DND-41 (cell line): ENCODE results near the gene GNB1L.

Experiments
- ATAC-seq: fragments of 200-7000 bp; cut with Tn5 transposase; 3 replicates; pipeline ENCODE4 v1.9.1; 2021; ENCODE audit warnings: low read depth; ENCODE audit not compliant: insufficient read depth
- DNase-seq: peaks from one replicate; pipeline ENCODE4 v3.0.0-alpha.2; 2020
- H2AFZ ChIP-seq: 2 replicates; pipeline ENCODE4 v1.6.0; 2012; ENCODE audit warnings: low read depth, low read length
- H3K27ac ChIP-seq: 2 replicates; pipeline ENCODE4 v1.5.1; 2012; ENCODE audit warnings: low read length, inconsistent platforms
- H3K27me3 ChIP-seq: fragments of 200-600 bp; sonication (generic); 2 replicates; pipeline ENCODE4 v1.6.0; 2012; ENCODE audit warnings: low read length, mild to moderate bottlenecking, inconsistent platforms; ENCODE audit not compliant: insufficient read depth, poor library complexity
- H3K36me3 ChIP-seq: 2 replicates; pipeline ENCODE4 v1.5.1; 2012; ENCODE audit warnings: low read length, inconsistent platforms; ENCODE audit not compliant: insufficient read depth
- H3K4me1 ChIP-seq: 2 replicates; pipeline ENCODE4 v1.5.1; 2012; ENCODE audit warnings: mild to moderate bottlenecking, low read length; ENCODE audit not compliant: insufficient read depth
- H3K4me2 ChIP-seq: 2 replicates; pipeline ENCODE4 v1.6.0; 2012; ENCODE audit warnings: mild to moderate bottlenecking, moderate library complexity, low read length, inconsistent platforms; ENCODE audit not compliant: insufficient read depth
- H3K4me3 ChIP-seq, 2 experiments: fragments of 200-600 bp in 1 of 2; shearing (Covaris generic) in 1 of 2; 2 replicates each; pipeline ENCODE4 v1.5.1; 2012 to 2016; ENCODE audit warnings: inconsistent platforms in 2 of 2, low read length in 2 of 2, mild to moderate bottlenecking in 2 of 2, low read depth in 1 of 2, moderate library complexity in 1 of 2
- H3K79me2 ChIP-seq: 2 replicates; pipeline ENCODE4 v1.6.0; 2012; ENCODE audit warnings: low read length, inconsistent platforms; ENCODE audit not compliant: insufficient read depth
- H3K9ac ChIP-seq: 2 replicates; pipeline ENCODE4 v1.6.0; 2012; ENCODE audit warnings: low read depth, mild to moderate bottlenecking, inconsistent platforms, low read length, moderate library complexity
- H3K9me3 ChIP-seq: 2 replicates; pipeline ENCODE4 v1.5.1; 2012; ENCODE audit warnings: low read length, moderate library complexity, mild to moderate bottlenecking, inconsistent platforms; ENCODE audit not compliant: insufficient read depth, severe bottlenecking
- H4K20me1 ChIP-seq: 2 replicates; pipeline ENCODE4 v1.6.0; 2012; ENCODE audit warnings: low read length; ENCODE audit not compliant: insufficient read depth
- EZH2 ChIP-seq: IDR thresholded peaks from 3 replicates; pipeline ENCODE4 v1.6.1; 2012; ENCODE audit warnings: borderline replicate concordance, low read depth, mild to moderate bottlenecking, moderate library complexity, low read length, inconsistent platforms; ENCODE audit not compliant: severe bottlenecking
- TF ChIP-seq, protein P1 (sequence below): IDR thresholded peaks from 2 replicates; pipeline ENCODE4 v1.5.1; 2012; ENCODE audit warnings: borderline replicate concordance, low read length, moderate library complexity, mild to moderate bottlenecking; ENCODE audit not compliant: poor library complexity, severe bottlenecking; ENCODE audit errors: extremely low read depth

The GNB1L gene

DNA sequence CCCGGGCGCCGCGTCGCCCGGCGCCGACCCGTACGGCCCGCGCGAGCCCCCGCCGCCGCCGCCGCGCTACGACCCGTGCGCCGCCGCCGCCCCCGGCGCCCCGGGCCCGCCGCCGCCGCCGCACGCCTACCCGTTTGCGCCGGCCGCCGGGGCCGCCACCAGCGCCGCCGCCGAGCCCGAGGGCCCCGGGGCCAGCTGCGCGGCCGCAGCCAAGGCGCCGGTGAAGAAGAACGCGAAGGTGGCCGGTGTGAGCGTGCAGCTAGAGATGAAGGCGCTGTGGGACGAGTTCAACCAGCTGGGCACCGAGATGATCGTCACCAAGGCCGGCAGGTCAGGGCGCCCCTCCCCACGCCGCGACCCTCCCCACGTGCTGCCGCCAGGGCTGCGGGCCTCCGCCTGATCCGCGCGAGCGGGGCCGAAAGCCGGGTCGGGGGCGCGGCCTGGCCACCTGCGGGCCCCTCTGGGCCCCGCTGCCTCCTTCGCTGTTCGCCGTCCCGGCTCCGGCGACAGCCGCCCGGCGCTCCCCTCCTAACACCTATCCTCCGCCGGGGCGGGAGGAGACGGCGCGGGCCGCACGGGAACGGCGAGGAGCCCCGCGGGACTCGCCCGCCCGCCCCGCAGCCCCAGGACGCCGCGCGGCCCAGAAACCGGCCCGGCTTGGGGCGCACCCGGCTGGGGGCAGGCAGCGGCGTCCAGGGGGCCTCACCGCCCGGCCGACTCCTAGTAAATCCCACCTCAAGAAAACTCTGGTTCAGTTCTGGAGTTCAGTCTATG lies 93.5 kb downstream of the GNB1L start:
- no peak overlapping the region for H3K4me2 ChIP-seq
- H3K36me3 ChIP-seq, result no peaks in the 10 kb centered on the region
- no peaks in the 10 kb centered on the region for H3K9me3 ChIP-seq
- H3K4me1 ChIP-seq, result peaks cover 12% of the 10 kb centered on the region
- no peaks in the 10 kb centered on the region for H4K20me1 ChIP-seq
- no peak overlapping the region for H3K4me3 ChIP-seq
- H3K79me2 ChIP-seq, result peaks cover 3% of the 10 kb centered on the region; the same call in 1 of the 2 replicates
- H2AFZ ChIP-seq, result no peak overlapping the region
- H3K27me3 ChIP-seq, result peaks cover 1% of the 10 kb centered on the region
- ATAC-seq, result no peak
- no peak for DNase-seq
- H3K27ac ChIP-seq, result no peak overlapping the region
- TF ChIP-seq, protein P1, sequence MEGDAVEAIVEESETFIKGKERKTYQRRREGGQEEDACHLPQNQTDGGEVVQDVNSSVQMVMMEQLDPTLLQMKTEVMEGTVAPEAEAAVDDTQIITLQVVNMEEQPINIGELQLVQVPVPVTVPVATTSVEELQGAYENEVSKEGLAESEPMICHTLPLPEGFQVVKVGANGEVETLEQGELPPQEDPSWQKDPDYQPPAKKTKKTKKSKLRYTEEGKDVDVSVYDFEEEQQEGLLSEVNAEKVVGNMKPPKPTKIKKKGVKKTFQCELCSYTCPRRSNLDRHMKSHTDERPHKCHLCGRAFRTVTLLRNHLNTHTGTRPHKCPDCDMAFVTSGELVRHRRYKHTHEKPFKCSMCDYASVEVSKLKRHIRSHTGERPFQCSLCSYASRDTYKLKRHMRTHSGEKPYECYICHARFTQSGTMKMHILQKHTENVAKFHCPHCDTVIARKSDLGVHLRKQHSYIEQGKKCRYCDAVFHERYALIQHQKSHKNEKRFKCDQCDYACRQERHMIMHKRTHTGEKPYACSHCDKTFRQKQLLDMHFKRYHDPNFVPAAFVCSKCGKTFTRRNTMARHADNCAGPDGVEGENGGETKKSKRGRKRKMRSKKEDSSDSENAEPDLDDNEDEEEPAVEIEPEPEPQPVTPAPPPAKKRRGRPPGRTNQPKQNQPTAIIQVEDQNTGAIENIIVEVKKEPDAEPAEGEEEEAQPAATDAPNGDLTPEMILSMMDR, result no peak
- no peak for TF ChIP-seq EZH2
- H3K9ac ChIP-seq, result no peak overlapping the region

DNA sequence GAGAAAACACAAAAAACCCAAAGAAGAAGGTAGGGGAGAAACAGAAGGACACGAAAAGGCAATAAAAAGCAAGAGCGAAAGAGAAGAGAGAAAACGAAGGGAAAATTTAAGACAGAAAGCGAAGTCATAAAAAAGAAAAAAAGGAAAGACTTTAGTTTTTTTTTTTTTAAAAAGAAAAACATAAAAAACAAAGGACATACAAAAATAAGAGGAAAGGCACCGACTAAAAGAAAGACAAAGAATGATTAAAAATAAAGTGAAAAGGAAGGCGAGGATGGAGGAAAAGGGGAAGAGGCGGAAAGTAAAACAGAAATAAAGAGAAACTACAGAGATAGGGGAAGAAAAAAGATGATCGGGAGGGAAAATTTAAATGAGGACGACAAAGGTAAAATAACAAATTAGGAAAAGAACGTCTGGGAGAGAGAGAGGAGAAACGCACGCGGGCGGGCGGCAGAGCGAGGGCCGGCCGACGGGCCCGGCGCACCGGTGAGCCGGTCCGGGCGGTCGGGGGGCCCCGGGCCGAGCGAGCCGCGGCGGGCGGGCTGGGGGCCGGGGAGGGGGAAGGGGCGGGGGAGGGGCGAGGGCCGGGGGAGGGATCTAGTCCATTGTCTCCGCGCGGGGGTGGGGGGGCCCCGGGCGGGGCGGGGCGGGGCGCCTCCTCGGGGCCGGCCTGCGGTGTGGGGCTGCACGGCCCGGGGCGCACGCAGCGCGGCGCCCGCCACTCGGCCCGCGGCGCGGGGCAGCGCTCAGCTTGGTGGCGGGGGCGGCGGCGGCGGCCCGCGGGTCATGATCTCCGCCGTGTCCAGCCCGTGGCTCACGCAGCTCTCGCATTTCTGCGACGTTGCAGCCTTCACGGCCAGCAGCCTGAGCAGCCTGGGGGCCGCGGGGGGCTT lies 94.4 kb downstream of the GNB1L start, which contains the start of gene TBX1:
TSS of gene TBX1 (plus strand) at position 721 of the 893 bp plus-strand sequence. CDS start at position 787, 66 bp downstream.
- H3K4me1 ChIP-seq, result peaks cover 6% of the 10 kb centered on the region
- H3K9ac ChIP-seq, result no peak within 1 kb of the TSS
- H3K4me3 ChIP-seq, result no peak within 1 kb of the TSS
- H3K27ac ChIP-seq, result no peak within 1 kb of the TSS
- no peak for DNase-seq
- no peaks in the 10 kb centered on the region for H3K79me2 ChIP-seq
- TF ChIP-seq, protein P1, result no peak
- TF ChIP-seq EZH2, result no peak
- H3K36me3 ChIP-seq, result no peaks in the 10 kb centered on the region
- H2AFZ ChIP-seq, result no peak within 1 kb of the TSS
- no peak within 1 kb of the TSS for H3K4me2 ChIP-seq
- ATAC-seq, result no peak
- no peaks in the 10 kb centered on the region for H4K20me1 ChIP-seq
- no peaks in the 10 kb centered on the region for H3K9me3 ChIP-seq
- H3K27me3 ChIP-seq, result no peaks in the 10 kb centered on the region

DNA sequence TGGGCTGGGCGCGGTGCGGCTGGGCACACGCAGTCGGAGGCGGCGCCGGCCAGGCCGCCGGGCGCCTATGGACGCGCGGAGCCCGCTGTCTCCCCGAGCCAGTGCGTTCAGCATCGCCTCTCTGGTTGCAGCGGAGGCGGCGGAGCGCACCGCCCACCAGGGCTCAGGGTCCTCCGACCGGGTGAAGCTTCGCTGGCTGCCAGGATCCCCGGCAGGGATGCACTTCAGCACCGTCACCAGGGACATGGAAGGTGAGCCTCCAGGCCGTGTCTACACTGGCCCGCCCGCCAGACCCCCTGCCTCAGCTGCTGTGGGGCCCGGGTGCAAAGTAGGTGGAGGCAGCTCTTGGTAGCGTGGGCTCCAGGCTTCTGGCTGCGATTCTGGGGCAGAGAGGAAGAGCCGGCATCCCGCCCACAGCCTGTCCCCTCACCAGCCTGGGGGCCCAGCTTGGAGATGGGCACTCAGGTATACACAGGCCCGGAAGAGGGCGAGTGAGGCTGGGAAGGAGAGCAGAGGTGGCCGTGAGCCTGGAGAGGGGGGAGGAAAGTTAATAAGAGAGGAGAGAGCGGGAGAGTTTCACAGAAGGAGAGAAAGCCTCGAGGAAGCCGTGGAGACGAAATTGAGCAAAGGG lies 95.1 kb downstream of the GNB1L start:
- ATAC-seq (no peak), DNase-seq (no peak)
- Histone ChIP-seq H3K4me3 (no peak overlapping the region), H2AFZ (no peak overlapping the region), H4K20me1 (no peaks in the 10 kb centered on the region), H3K27ac (no peak overlapping the region), H3K79me2 (no peaks in the 10 kb centered on the region), H3K9me3 (no peaks in the 10 kb centered on the region), H3K27me3 (no peaks in the 10 kb centered on the region), H3K4me2 (no peak overlapping the region), H3K4me1 (no peaks in the 10 kb centered on the region), H3K36me3 (no peaks in the 10 kb centered on the region), H3K9ac (no peak overlapping the region)
- no peak for TF ChIP-seq EZH2
- TF ChIP-seq, protein P1, result no peak
